Liver (tissue), 9 donors: ENCODE results near the gene KRTAP16-1. TPM values are rescaled to one million over a fixed set of nuclear protein-coding genes. Genes with fewer than 3 reads are reported as not detected.

Experiments used
- DNase-seq: peaks from one replicate; pipeline ENCODE4 v3.0.0-alpha.2; 2017; ENCODE audit warnings: low spot score
- H3K27ac ChIP-seq, 2 donors: one replicate each; pipeline ENCODE4 v1.7.0; 2013; ENCODE audit warnings: inconsistent platforms in 2 of 2, low read length in 2 of 2, control low read depth in 1 of 2, low read depth in 1 of 2, mild to moderate bottlenecking in 1 of 2
- H3K27me3 ChIP-seq, 4 donors: one replicate each; pipeline versions ENCODE4 v1.6.1 to v1.7.0; 2013; ENCODE audit warnings: low read length in 3 of 4, inconsistent platforms in 1 of 4, mild to moderate bottlenecking in 1 of 4, moderate library complexity in 1 of 4; ENCODE audit not compliant: control insufficient read depth in 4 of 4, insufficient read depth in 4 of 4
- H3K36me3 ChIP-seq, 4 donors: one replicate each; pipeline versions ENCODE4 v1.6.1 to v1.7.0; 2013; ENCODE audit warnings: low read length in 3 of 4, mild to moderate bottlenecking in 3 of 4, low read depth in 1 of 4, moderate library complexity in 1 of 4; ENCODE audit not compliant: control insufficient read depth in 4 of 4, insufficient read depth in 3 of 4
- H3K4me1 ChIP-seq, 4 donors: one replicate each; pipeline versions ENCODE4 v1.6.1 to v1.7.0; 2013; ENCODE audit warnings: low read length in 3 of 4, mild to moderate bottlenecking in 3 of 4, moderate library complexity in 1 of 4; ENCODE audit not compliant: control insufficient read depth in 4 of 4, insufficient read depth in 4 of 4
- H3K4me3 ChIP-seq, 3 donors: one replicate each; pipeline versions ENCODE4 v1.6.1 to v1.7.0; 2013; ENCODE audit warnings: low read length in 3 of 3, control low read depth in 1 of 3, low read depth in 1 of 3, mild to moderate bottlenecking in 1 of 3
- H3K9ac ChIP-seq, 2 donors: one replicate each; pipeline ENCODE4 v1.7.0; 2013; ENCODE audit warnings: low read length in 2 of 2, mild to moderate bottlenecking in 2 of 2, moderate library complexity in 2 of 2, control low read depth in 1 of 2, low read depth in 1 of 2
- H3K9me3 ChIP-seq, 4 donors: one replicate each; pipeline versions ENCODE4 v1.6.1 to v1.7.0; 2013; ENCODE audit warnings: low read length in 3 of 4; ENCODE audit not compliant: control insufficient read depth in 4 of 4
- EGR1 ChIP-seq, 2 donors: IDR thresholded peaks; 2 replicates each; pipeline ENCODE4 v1.6.1; 2016 to 2018; ENCODE audit warnings: antibody characterized with exemption in 2 of 2, low read depth in 2 of 2
- FOXA1 ChIP-seq: IDR thresholded peaks from 2 replicates; pipeline ENCODE4 v1.6.1; 2016; ENCODE audit warnings: antibody characterized with exemption
- FOXA2 ChIP-seq: IDR thresholded peaks from 2 replicates; pipeline ENCODE4 v1.6.1; 2016; ENCODE audit warnings: antibody characterized with exemption
- GABPA ChIP-seq, 2 donors: IDR thresholded peaks in 1 of 2; conservative IDR thresholded peaks in 1 of 2; 2 replicates each; pipeline ENCODE4 v1.6.1; 2016; ENCODE audit warnings: antibody characterized with exemption in 2 of 2, mild to moderate bottlenecking in 1 of 2, moderate library complexity in 1 of 2
- HNF4A ChIP-seq, 2 donors: conservative IDR thresholded peaks; 2 replicates each; pipeline ENCODE4 v1.6.1; 2016; ENCODE audit warnings: antibody characterized with exemption in 2 of 2, mild to moderate bottlenecking in 2 of 2
- HNF4G ChIP-seq: IDR thresholded peaks from 2 replicates; pipeline ENCODE4 v1.6.1; 2016; ENCODE audit warnings: antibody characterized with exemption
- JUND ChIP-seq, 2 donors: IDR thresholded peaks; 2 replicates each; pipeline ENCODE4 v1.6.1; 2016; ENCODE audit warnings: antibody characterized with exemption in 2 of 2
- NR2F2 ChIP-seq: IDR thresholded peaks from 2 replicates; pipeline ENCODE4 v1.6.1; 2016; ENCODE audit warnings: antibody characterized with exemption
- RAD21 ChIP-seq, 2 donors: IDR thresholded peaks; 2 replicates each; pipeline ENCODE4 v1.6.1; 2016; ENCODE audit warnings: antibody characterized with exemption in 2 of 2, mild to moderate bottlenecking in 2 of 2
- RXRA ChIP-seq, 2 donors: IDR thresholded peaks; 2 replicates each; pipeline ENCODE4 v1.6.1; 2017 to 2018; ENCODE audit warnings: antibody characterized with exemption in 2 of 2, mild to moderate bottlenecking in 1 of 2
- SP1 ChIP-seq: IDR thresholded peaks from 2 replicates; pipeline ENCODE4 v1.6.1; 2018; ENCODE audit warnings: antibody characterized with exemption, mild to moderate bottlenecking
- TAF1 ChIP-seq: conservative IDR thresholded peaks from 2 replicates; pipeline ENCODE4 v1.6.1; 2016; ENCODE audit warnings: antibody characterized with exemption, mild to moderate bottlenecking
- YY1 ChIP-seq: IDR thresholded peaks from 2 replicates; pipeline ENCODE4 v1.6.1; 2016; ENCODE audit warnings: antibody characterized with exemption, mild to moderate bottlenecking
- WGBS: extraction: QIAGEN DNeasy Blood & Tissue Kit; methylation state at CpG from one replicate; pipeline ENCODE4 v1.1.7; 2013; 5-methylcytosine and 5-hydroxymethylcytosine counted together
- polyA plus RNA-seq, 2 donors: library from polyadenylated mRNA; stranded (reverse) in 1 of 2; unstranded in 1 of 2; fragments of 200-250 nt in 1 of 2; fragments of >200 nt in 1 of 2; fragmentation: Nextera tagmentation in 1 of 2; extraction: Ambion mirVana in 1 of 2; gene quantifications; one replicate each; pipeline versions ENCODE4 v1.2.1 to v1.2.3, GENCODE V29; 2013 to 2015
- total RNA-seq, 2 donors: library from RNA; depleted of rRNA; stranded (reverse); fragments of >200 nt; gene quantifications; one replicate each; pipeline ENCODE4 v1.2.3, GENCODE V29; 2014
- TF ChIP-seq, protein P1 (sequence below): IDR thresholded peaks from 2 replicates; pipeline ENCODE4 v1.6.1; 2016; ENCODE audit warnings: antibody characterized with exemption
- TF ChIP-seq, protein P2 (sequence below): IDR thresholded peaks from 2 replicates; pipeline ENCODE4 v1.6.1; 2016; ENCODE audit warnings: antibody characterized with exemption
- TF ChIP-seq, protein P3 (sequence below): IDR thresholded peaks from 2 replicates; pipeline ENCODE4 v1.6.1; 2016; ENCODE audit warnings: antibody characterized with exemption
- TF ChIP-seq, protein P4 (sequence below): fragments of 150-350 bp; IDR thresholded peaks from 2 replicates; pipeline ENCODE4 v1.5.1; 2017; ENCODE audit warnings: improper control_type of control experiment, low read depth, low read length; ENCODE audit not compliant: missing input control
- TF ChIP-seq, protein P5 (sequence below): IDR thresholded peaks from 2 replicates; pipeline ENCODE4 v1.6.1; 2016; ENCODE audit warnings: antibody characterized with exemption, mild to moderate bottlenecking
- donor health status: healthy.
- donor health status: healthy.
- donor health status: healthy.
- donor health status: healthy.
- donor health status: healthy.

The KRTAP16-1 gene
- total and polyA plus RNA-seq, 4 donors: not detected

DNA sequence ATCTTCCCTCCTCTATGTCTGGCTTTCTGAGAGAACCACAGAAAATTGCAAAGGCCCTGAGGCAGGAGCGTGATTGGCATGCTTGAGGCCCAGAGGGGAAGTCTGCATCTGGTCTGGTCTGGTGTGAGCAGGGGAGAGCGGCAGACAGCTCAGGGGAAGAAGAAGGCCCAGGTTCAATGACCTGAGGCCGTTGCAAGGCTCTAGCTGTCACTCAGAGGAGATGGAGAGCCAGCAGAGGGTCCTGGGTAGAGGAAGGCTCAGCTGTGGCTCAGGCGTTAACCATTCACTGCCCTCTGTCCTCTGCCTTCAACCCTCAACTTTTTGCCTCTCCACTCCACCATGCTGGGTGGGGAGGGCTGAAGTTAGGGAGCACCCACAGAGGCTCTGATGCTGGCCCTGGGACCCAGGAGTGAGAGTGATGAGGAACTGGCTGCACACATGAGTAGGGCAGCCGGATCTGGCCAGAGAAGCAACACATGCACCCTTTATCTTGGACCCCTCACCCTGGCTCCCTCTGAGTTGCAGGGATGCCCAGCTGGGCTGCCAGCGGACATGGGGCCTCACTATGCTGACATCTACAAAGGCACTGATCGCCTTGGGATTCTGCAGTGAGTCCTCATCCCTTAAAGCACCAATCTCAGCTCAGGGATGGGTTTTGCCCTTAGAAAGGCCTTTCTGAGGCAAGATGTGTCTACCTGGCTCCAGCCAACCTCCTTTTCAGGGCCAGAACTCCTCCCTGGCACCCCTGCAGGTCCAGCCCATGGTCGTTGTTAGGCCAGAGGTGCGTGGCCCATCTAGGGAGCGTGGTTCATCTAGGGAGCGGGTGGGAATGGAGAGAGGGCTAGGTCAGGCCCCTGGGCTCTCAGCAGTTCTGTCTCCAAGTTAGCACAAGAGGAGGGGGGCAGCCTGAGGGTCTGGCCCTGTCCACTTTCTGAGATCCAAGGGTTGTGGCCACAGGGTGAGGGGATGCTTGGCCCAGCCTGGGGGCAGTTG, 14.1 kb upstream of the KRTAP16-1 start:
- no peak overlapping the region for H3K4me3 ChIP-seq
- H3K9ac ChIP-seq: no peak overlapping the region
- no peak for DNase-seq
- H3K36me3 ChIP-seq: no peaks in the 10 kb centered on the region
- H3K9me3 ChIP-seq: peaks cover 0 to 5% (median under 1%) of the 10 kb centered on the region in 4 donors
- H3K27ac ChIP-seq: no peak overlapping the region
- 90% methylated on average over 11 of the region's 11 CpGs for WGBS
- no peaks in the 10 kb centered on the region for H3K27me3 ChIP-seq
- no peaks in the 10 kb centered on the region for H3K4me1 ChIP-seq
- TF ChIP-seq GABPA (IDR thresholded peaks at IDR 0.05 in 1 of 2, conservative IDR thresholded peaks at IDR 0.05 in 1 of 2) (no peak), YY1 (no peak), FOXA1 (no peak), FOXA2 (no peak), HNF4A (conservative IDR thresholded peaks at IDR 0.05) (no peak), JUND (IDR thresholded peaks at IDR 0.05) (no peak), EGR1 (IDR thresholded peaks at IDR 0.05; ENCODE audit: low read depth in 2 of 2) (no peak), RAD21 (IDR thresholded peaks at IDR 0.05) (no peak), TAF1 (no peak), RXRA (IDR thresholded peaks at IDR 0.05) (no peak), NR2F2 (no peak), HNF4G (no peak), SP1 (no peak)
- TF ChIP-seq, protein P1, sequence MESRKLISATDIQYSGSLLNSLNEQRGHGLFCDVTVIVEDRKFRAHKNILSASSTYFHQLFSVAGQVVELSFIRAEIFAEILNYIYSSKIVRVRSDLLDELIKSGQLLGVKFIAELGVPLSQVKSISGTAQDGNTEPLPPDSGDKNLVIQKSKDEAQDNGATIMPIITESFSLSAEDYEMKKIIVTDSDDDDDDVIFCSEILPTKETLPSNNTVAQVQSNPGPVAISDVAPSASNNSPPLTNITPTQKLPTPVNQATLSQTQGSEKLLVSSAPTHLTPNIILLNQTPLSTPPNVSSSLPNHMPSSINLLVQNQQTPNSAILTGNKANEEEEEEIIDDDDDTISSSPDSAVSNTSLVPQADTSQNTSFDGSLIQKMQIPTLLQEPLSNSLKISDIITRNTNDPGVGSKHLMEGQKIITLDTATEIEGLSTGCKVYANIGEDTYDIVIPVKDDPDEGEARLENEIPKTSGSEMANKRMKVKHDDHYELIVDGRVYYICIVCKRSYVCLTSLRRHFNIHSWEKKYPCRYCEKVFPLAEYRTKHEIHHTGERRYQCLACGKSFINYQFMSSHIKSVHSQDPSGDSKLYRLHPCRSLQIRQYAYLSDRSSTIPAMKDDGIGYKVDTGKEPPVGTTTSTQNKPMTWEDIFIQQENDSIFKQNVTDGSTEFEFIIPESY: no peak
- TF ChIP-seq, protein P2, sequence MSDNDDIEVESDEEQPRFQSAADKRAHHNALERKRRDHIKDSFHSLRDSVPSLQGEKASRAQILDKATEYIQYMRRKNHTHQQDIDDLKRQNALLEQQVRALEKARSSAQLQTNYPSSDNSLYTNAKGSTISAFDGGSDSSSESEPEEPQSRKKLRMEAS: no peak
- TF ChIP-seq, protein P3, sequence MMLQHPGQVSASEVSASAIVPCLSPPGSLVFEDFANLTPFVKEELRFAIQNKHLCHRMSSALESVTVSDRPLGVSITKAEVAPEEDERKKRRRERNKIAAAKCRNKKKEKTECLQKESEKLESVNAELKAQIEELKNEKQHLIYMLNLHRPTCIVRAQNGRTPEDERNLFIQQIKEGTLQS: no peak
- TF ChIP-seq, protein P4, sequence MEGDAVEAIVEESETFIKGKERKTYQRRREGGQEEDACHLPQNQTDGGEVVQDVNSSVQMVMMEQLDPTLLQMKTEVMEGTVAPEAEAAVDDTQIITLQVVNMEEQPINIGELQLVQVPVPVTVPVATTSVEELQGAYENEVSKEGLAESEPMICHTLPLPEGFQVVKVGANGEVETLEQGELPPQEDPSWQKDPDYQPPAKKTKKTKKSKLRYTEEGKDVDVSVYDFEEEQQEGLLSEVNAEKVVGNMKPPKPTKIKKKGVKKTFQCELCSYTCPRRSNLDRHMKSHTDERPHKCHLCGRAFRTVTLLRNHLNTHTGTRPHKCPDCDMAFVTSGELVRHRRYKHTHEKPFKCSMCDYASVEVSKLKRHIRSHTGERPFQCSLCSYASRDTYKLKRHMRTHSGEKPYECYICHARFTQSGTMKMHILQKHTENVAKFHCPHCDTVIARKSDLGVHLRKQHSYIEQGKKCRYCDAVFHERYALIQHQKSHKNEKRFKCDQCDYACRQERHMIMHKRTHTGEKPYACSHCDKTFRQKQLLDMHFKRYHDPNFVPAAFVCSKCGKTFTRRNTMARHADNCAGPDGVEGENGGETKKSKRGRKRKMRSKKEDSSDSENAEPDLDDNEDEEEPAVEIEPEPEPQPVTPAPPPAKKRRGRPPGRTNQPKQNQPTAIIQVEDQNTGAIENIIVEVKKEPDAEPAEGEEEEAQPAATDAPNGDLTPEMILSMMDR: no peak
- TF ChIP-seq, protein P5, sequence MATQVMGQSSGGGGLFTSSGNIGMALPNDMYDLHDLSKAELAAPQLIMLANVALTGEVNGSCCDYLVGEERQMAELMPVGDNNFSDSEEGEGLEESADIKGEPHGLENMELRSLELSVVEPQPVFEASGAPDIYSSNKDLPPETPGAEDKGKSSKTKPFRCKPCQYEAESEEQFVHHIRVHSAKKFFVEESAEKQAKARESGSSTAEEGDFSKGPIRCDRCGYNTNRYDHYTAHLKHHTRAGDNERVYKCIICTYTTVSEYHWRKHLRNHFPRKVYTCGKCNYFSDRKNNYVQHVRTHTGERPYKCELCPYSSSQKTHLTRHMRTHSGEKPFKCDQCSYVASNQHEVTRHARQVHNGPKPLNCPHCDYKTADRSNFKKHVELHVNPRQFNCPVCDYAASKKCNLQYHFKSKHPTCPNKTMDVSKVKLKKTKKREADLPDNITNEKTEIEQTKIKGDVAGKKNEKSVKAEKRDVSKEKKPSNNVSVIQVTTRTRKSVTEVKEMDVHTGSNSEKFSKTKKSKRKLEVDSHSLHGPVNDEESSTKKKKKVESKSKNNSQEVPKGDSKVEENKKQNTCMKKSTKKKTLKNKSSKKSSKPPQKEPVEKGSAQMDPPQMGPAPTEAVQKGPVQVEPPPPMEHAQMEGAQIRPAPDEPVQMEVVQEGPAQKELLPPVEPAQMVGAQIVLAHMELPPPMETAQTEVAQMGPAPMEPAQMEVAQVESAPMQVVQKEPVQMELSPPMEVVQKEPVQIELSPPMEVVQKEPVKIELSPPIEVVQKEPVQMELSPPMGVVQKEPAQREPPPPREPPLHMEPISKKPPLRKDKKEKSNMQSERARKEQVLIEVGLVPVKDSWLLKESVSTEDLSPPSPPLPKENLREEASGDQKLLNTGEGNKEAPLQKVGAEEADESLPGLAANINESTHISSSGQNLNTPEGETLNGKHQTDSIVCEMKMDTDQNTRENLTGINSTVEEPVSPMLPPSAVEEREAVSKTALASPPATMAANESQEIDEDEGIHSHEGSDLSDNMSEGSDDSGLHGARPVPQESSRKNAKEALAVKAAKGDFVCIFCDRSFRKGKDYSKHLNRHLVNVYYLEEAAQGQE: no peak
